Kidney epithelial cell (primary cell): Measurements from ENCODE around the gene THPO. TPM values are rescaled to one million over a fixed set of nuclear protein-coding genes. Genes with fewer than 3 reads are reported as not detected.
A peak's percentile ranks its signal among the peaks of the same experiment; 100 is the strongest.

Experiments
- DNase-seq: peaks from one replicate; pipeline ENCODE4 v3.0.0-alpha.2; 2010; ENCODE audit warnings: low read depth
- H3K27me3 ChIP-seq: 2 replicates; pipeline ENCODE4 v1.6.0; 2011; ENCODE audit warnings: low read length; ENCODE audit not compliant: control insufficient read depth, insufficient read depth
- H3K36me3 ChIP-seq: 2 replicates; pipeline ENCODE4 v1.5.1; 2011; ENCODE audit warnings: low read length; ENCODE audit not compliant: control insufficient read depth, insufficient read depth
- H3K4me3 ChIP-seq: 2 replicates; pipeline ENCODE4 v1.5.1; 2011; ENCODE audit warnings: low read depth, mild to moderate bottlenecking, control low read depth, low read length
- CTCF ChIP-seq: IDR thresholded peaks from 2 replicates; pipeline ENCODE4 v1.5.1; 2011; ENCODE audit warnings: mild to moderate bottlenecking, moderate library complexity, low read length, control low read depth, inconsistent platforms; ENCODE audit not compliant: insufficient read depth, poor library complexity, severe bottlenecking
- total RNA-seq: library from RNA; depleted of rRNA; stranded (reverse); fragments of >200 nt; gene quantifications from 2 replicates; pipeline ENCODE4 v1.2.3, GENCODE V29; 2015

THPO gene
- total RNA-seq, 1 donor from 2014 or later: 0.25 TPM

DNA sequence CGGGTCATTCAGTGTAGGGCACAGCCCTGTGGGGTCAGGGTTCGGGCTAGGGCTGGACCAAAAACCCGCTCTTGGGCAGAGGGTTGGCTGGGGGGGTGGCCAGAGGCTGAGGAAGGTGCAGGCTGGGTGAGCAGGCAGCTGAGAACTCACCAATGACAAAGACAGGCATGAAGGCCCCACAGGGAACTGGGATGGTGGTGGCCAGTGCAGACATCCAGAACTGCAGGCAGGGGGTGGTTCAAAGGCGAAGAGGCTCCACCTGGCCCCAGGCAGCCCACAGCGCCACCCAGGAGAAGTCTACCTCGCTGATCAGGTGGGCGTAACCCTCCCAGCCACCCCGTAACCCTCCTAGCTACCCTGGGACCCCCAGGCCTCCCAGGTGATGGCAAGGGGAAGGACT lies 23.3 kb downstream of the THPO start:
- Histone ChIP-seq H3K27me3 (no peaks in the 10 kb centered on the region), H3K36me3 (peaks cover 1% of the 10 kb centered on the region), H3K4me3 (no peak overlapping the region)
- DNase-seq: no peak
- no peak for TF ChIP-seq CTCF

DNA sequence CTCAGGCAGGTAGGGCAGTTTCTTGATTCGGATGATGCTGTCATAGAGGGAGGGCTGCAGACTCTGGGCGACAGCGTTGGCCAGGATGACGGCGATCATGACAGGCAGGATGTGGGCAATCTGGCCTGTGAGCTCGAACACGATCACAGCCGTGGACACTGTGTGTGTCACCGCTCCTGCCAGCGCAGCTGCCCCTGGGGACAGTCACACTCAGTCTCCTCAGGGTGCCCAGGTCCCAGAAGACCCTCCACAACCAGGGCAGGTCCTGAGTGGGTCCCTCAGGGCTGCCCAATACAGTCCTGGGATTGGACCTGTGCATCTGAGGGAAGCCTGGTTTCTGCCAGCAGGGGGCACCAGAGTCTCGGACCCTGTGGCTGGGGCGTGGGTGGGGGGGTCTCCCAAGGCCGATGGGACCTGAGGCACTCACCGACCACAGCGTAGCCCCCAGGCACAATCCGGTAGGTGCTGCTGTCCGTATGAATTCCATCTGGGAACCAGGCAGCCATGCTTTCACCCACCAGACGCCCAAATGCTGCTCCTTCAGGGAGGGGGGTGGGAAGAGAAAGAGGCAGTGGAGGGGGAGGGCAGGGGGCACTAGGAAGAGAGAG lies 23.8 kb downstream of the THPO start:
- no peak for DNase-seq

DNA sequence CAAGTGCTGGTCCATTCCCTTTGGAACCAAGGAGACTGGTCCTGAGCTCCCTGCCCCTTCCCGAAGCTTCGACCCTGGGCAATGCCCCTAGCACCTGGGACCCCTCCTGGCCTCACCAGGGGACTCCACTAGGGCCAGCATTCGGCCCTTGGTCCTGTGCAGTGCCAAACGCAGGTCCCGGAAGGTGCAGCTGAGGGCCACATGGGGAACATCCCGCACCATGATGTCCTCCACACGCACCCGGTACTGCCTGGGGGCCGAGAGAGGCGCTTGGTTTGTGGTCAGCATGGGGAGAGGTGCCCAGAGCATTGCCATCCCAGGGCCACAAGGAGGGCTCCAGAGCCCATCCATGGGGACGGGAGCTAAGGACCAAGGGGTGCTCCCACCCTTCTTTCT lies 24.5 kb downstream of the THPO start:
- Histone ChIP-seq H3K27me3 (no peaks in the 10 kb centered on the region), H3K36me3 (peaks cover 1% of the 10 kb centered on the region), H3K4me3 (no peak overlapping the region)
- TF ChIP-seq CTCF: no peak
- DNase-seq: no peak

More for the DNA sequence above, 23.8 kb downstream of the THPO start:
- TF ChIP-seq CTCF: peak; percentile 91
- H3K36me3 ChIP-seq: peaks cover 1% of the 10 kb centered on the region
- no peak overlapping the region for H3K4me3 ChIP-seq
- H3K27me3 ChIP-seq: no peaks in the 10 kb centered on the region

GRCh38 chr3:184352897-184353545 lies 25.0 kb downstream of the THPO start:
- no peaks in the 10 kb centered on the region for H3K27me3 ChIP-seq
- DNase-seq: no peak
- no peak overlapping the region for H3K4me3 ChIP-seq
- H3K36me3 ChIP-seq: peaks cover 1% of the 10 kb centered on the region
- TF ChIP-seq CTCF: no peak

DNA sequence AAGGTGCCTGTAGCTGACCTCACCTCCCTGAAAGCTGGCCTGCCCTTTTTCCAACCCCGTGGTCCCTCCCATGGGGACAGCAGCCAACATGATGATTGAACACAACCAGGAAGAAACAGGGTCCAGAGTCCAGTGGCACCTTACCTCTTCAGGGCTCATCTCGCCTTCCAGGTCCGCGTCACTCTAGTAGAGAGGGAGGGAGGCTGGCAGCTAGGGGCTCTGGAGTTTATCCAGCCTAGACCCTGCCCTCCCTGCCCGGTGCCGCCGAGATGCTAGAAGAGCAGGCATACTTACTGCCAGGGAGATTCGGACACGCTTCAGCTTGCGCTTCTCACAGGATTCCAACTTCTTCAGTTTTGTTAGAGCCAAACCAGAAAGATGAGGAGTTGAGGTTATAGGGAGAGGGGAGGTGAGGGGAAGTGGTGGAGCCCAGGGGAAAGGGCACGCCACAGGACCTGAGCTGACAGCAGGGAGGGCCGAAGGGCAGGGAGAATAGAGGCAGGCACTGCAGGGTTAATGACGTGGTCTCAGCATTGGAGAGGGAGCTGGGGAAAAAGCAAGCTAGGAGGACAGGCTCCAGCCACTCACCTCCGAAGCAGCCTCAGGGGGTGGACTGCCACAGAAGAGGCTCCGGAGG lies 25.7 kb downstream of the THPO start:
- H3K27me3 ChIP-seq: no peaks in the 10 kb centered on the region
- peaks cover 1% of the 10 kb centered on the region for H3K36me3 ChIP-seq
- no peak for DNase-seq
- H3K4me3 ChIP-seq: no peak overlapping the region
- TF ChIP-seq CTCF: no peak
